Stimulated activated naive CD8-positive, alpha-beta T cell treated with anti-CD3 and anti-CD28 coated beads, Interleukin-15, Interleukin-2, amounts not matched to agents 100 ng/mL and 50 ng/mL, for 24 hours (primary cell): ENCODE data around the gene CTDSP1.
A peak's percentile ranks its signal among the peaks of the same experiment; 100 is the strongest.

ENCODE experiments used
- H3K27ac Mint-ChIP-seq: one replicate; pipeline ENCODE4 v1.8.0; 2021; ENCODE audit warnings: mild to moderate bottlenecking, mixed read lengths
- H3K27me3 Mint-ChIP-seq: one replicate; pipeline ENCODE4 v1.8.0; 2021; ENCODE audit warnings: mixed read lengths
- H3K36me3 Mint-ChIP-seq: one replicate; pipeline ENCODE4 v1.8.0; 2021; ENCODE audit warnings: low read depth, mixed read lengths
- H3K4me1 Mint-ChIP-seq: one replicate; pipeline ENCODE4 v1.8.0; 2021; ENCODE audit warnings: low read depth, mixed read lengths
- H3K4me3 Mint-ChIP-seq: one replicate; pipeline ENCODE4 v1.8.0; 2021; ENCODE audit warnings: mild to moderate bottlenecking, mixed read lengths
- H3K9me3 Mint-ChIP-seq: one replicate; pipeline ENCODE4 v1.8.0; 2021; ENCODE audit warnings: mixed read lengths

Gene CTDSP1

DNA sequence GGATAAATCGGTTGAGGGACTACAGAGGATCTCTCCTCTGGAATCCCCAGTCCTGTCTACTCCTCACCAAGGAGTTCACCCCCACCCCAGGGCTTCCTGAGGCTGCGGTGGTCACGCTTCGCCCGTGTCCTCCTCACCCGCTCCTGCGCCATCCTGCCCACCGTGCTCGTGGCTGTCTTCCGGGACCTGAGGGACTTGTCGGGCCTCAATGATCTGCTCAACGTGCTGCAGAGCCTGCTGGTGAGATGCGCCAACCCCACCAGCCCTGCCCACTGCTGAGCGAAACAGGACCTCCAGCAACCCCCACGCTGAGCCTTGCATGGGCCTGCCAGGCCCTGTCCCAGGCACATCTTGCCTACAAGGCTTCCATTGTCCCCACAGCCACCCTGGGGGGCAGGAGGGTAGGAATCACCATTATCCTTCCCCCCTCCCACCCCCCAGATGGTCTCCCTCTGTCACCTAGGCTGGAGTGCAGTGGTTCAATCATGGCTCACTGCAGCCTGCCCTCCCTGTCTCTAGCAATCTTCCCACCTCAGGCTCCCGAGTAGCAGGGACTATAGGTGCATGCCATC, 6.7 kb upstream of the CTDSP1 start:
- Mint-ChIP-seq H3K27me3 (peaks cover 5% of the 10 kb centered on the region), H3K27ac (no peak overlapping the region), H3K36me3 (no peaks in the 10 kb centered on the region), H3K9me3 (no peaks in the 10 kb centered on the region), H3K4me1 (peaks cover 45% of the 10 kb centered on the region), H3K4me3 (no peak overlapping the region)

DNA sequence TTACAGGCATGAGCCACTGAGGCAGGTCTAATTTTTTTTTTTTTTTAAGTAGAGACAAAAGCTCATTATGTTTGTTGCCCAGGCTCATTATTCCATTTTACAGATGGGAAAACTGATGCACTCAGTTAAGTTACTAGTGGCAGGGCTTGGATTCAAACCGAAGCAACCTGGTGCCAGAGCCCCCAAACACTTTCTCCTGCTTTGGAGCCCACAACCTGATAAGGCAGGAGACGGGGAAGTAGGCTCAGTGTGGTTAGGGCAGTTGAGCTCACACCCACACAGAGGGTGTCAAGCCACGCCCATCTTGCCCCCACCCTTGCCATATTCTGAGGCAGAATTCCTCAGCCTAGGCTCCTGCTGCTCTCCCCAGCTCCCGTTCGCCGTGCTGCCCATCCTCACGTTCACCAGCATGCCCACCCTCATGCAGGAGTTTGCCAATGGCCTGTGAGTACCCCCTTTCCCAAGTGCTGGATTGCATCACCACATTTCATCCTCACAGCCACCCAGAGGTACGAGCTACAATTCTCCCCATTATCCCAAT, 5.8 kb upstream of the CTDSP1 start:
- Mint-ChIP-seq H3K4me3 (no peak overlapping the region), H3K27me3 (peaks cover 5% of the 10 kb centered on the region), H3K4me1 (peaks cover 49% of the 10 kb centered on the region), H3K27ac (no peak overlapping the region), H3K36me3 (no peaks in the 10 kb centered on the region), H3K9me3 (no peaks in the 10 kb centered on the region)

- H3K27ac Mint-ChIP-seq: peak overlapping the region; percentile 21
- peaks cover 55% of the 10 kb centered on the region for H3K4me1 Mint-ChIP-seq
- H3K27me3 Mint-ChIP-seq: peaks cover 5% of the 10 kb centered on the region
- H3K36me3 Mint-ChIP-seq: no peaks in the 10 kb centered on the region
- no peak overlapping the region for H3K4me3 Mint-ChIP-seq
- no peaks in the 10 kb centered on the region for H3K9me3 Mint-ChIP-seq
Observed at GRCh38 chr2:218394298-218395089, 5.2 kb upstream of the CTDSP1 start.

GRCh38 chr2:218395090-218395444, 4.6 kb upstream of the CTDSP1 start:
- Mint-ChIP-seq H3K27me3 (peaks cover 5% of the 10 kb centered on the region), H3K36me3 (no peaks in the 10 kb centered on the region), H3K4me1 (peaks cover 55% of the 10 kb centered on the region), H3K4me3 (no peak overlapping the region), H3K9me3 (no peaks in the 10 kb centered on the region), H3K27ac (peak overlapping the region; percentile 21)

DNA sequence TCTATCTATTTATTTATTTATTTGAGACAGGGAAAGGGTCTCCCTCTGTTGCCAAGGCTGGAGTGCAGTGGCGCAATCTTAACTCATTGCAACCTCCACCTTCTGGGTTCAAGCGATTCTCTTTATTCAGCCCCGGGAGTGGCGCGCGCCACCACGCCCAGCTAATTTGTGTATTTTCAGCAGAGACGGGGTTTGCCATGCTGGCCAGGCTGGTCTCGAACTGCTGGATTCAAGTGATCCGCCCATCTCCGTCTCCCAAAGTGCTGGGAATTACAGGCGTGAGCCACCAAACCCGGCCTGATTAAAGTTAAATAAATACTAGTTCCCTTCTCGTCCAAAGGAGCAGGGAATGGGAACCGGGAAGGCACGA, 4.2 kb upstream of the CTDSP1 start:
- Mint-ChIP-seq H3K36me3 (no peaks in the 10 kb centered on the region), H3K27ac (peak overlapping the region; percentile 52), H3K4me1 (peaks cover 55% of the 10 kb centered on the region), H3K4me3 (peak overlapping the region; percentile 67), H3K27me3 (peaks cover 5% of the 10 kb centered on the region), H3K9me3 (no peaks in the 10 kb centered on the region)

- peak overlapping the region; percentile 88 for H3K4me3 Mint-ChIP-seq
- no peaks in the 10 kb centered on the region for H3K9me3 Mint-ChIP-seq
- peaks cover 56% of the 10 kb centered on the region for H3K4me1 Mint-ChIP-seq
- peak overlapping the region; percentile 84 for H3K27ac Mint-ChIP-seq
- H3K27me3 Mint-ChIP-seq: peaks cover 5% of the 10 kb centered on the region
- H3K36me3 Mint-ChIP-seq: no peaks in the 10 kb centered on the region
Observed at GRCh38 chr2:218395826-218396687, 3.6 kb upstream of the CTDSP1 start.

DNA sequence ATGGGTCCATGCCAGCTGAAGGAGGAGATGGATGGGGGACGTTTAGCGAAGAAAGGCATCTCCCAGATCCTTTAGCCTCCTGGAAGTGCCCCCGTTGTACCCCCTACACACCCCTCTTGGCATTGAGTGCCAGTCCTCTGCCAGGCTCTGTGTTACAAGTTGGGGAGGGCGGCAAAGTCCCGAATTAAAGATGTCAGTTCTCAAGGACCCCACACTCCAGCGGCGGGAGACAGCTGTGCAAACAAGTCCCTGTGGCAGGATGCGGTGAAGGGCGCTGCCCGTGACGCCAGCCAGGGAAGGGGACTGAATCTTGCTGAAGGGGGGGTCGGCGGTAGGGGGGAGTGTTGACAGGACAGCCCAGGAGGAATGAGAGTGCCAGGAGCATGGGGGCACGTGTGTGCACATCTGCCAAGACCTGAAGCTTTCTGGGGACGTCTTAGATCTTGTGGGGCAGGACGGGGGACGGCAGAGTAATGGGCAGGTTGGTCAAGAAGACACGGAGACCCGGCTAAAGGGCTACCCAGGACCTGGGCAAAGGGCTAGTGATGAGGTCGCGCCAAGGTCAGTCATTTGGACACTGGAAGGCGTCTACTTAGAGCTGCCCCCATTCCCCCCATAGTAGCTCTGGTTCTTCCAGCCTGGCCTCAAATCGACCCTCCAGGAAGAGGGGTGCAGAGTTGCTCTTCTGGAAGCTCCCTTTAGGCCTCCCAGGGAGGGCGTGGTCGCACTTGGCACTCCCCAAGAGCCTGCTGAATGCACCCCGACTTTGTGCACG, 2.8 kb upstream of the CTDSP1 start:
- Mint-ChIP-seq H3K9me3 (no peaks in the 10 kb centered on the region), H3K27ac (peak overlapping the region; percentile 84), H3K27me3 (peaks cover 5% of the 10 kb centered on the region), H3K4me1 (peaks cover 63% of the 10 kb centered on the region), H3K36me3 (no peaks in the 10 kb centered on the region), H3K4me3 (peak overlapping the region; percentile 88)

GRCh38 chr2:218397463-218397819, 2.2 kb upstream of the CTDSP1 start:
- H3K27me3 Mint-ChIP-seq: peaks cover 5% of the 10 kb centered on the region
- peaks cover 63% of the 10 kb centered on the region for H3K4me1 Mint-ChIP-seq
- peak overlapping the region; percentile 84 for H3K27ac Mint-ChIP-seq
- H3K36me3 Mint-ChIP-seq: no peaks in the 10 kb centered on the region
- peak overlapping the region; percentile 88 for H3K4me3 Mint-ChIP-seq
- no peaks in the 10 kb centered on the region for H3K9me3 Mint-ChIP-seq

GRCh38 chr2:218397820-218398436, 1.7 kb upstream of the CTDSP1 start:
- H3K27me3 Mint-ChIP-seq: peaks cover 5% of the 10 kb centered on the region
- H3K27ac Mint-ChIP-seq: peak overlapping the region; percentile 84
- H3K4me1 Mint-ChIP-seq: peaks cover 63% of the 10 kb centered on the region
- H3K4me3 Mint-ChIP-seq: peak overlapping the region; percentile 88
- H3K36me3 Mint-ChIP-seq: peaks cover under 1% of the 10 kb centered on the region
- H3K9me3 Mint-ChIP-seq: no peaks in the 10 kb centered on the region

DNA sequence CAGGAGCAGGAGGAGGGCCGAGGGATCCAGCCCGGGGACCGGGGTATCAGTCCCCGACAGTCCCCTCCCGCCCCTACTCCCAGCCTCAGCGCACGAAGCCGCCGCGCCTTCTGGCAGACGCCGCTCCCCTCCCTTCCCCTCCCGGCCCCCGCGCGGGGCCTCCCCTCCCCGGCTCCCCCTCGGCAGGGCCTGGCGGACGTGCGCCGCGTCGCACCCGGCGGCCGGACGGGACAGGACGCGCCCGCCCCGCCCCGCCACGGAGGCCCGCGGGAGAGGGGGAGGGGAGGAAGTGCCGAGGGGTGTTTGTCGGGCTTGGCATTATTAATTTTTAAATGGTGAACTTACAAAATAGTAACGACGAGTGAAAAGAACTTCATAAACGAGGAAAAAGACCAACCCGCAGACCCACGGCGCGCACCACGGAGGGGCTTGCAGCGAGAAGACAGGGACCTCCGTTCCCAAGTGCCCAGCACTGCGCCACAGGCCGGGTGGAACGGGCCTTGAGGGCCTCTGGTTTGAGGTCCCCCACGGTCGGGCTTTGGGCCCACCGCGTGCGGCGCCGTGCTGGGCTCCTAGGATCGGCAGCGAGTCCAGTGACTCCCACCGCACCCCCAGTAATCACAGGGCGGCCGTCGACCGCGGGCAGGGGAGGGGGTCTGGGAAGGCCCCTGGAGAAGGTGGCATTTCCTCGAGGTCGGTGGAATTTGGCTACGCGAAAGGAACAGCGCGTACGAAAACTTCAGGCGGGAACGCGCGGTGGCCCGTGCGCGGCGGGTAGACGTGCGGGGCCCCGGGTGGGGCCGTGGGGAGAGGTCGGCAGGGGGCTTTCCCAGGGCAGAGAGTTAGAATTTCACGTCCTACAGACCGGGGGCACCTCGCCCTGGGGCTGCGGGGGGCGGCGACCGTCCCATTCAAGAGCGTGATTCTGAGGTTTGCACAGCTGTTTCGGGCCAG, 954 bp upstream of the CTDSP1 start:
- Mint-ChIP-seq H3K27me3 (peaks cover 5% of the 10 kb centered on the region), H3K9me3 (no peaks in the 10 kb centered on the region), H3K4me3 (peak overlapping the region; percentile 88), H3K27ac (peak overlapping the region; percentile 84), H3K4me1 (peaks cover 62% of the 10 kb centered on the region), H3K36me3 (peaks cover 7% of the 10 kb centered on the region)

DNA sequence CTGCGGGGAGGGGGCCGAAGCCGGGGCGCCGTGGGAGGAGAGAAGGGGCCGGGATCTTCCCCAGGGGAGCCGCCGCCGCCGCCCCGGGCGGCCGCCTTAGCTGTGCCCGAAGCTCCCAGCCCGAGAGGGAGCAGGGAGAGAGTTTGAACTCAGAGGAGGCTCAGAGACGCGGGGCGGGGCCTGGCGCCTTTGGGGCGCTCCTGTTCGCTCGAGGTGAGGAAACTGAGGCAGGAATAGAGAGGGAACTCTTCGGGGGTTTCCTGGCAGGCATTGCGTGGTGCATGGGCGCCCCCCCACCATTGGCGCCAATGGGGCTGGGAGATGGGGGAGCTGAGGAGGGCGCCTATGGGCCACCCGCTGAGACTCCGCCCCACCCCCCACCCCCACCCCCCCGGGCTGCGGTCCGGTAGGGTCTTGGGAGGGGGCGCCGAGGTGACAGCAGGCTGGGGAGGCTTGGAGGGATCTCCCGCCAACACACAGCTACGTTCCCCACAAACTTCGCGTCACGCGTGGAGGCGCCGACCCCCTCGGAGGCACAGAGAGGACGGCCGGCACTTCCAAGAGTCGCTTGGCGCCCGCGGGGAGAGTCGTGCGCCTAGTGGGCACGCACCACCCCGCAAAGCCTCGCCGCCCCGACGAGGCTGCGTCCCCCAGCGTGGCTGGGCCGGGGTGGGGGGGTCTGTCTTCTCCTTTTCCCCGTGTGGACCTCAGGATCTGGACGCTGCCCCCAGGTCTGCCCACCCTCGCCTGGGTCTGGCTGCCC, 680 bp downstream of the CTDSP1 start:
- H3K9me3 Mint-ChIP-seq: no peaks in the 10 kb centered on the region
- H3K36me3 Mint-ChIP-seq: peaks cover 19% of the 10 kb centered on the region
- H3K4me1 Mint-ChIP-seq: peaks cover 62% of the 10 kb centered on the region
- peak overlapping the region; percentile 89 for H3K27ac Mint-ChIP-seq
- peaks cover 5% of the 10 kb centered on the region for H3K27me3 Mint-ChIP-seq
- H3K4me3 Mint-ChIP-seq: peak overlapping the region; percentile 91

GRCh38 chr2:218400930-218401881, 1.5 kb downstream of the CTDSP1 start:
- H3K9me3 Mint-ChIP-seq: no peaks in the 10 kb centered on the region
- H3K4me1 Mint-ChIP-seq: peaks cover 63% of the 10 kb centered on the region
- peaks cover 5% of the 10 kb centered on the region for H3K27me3 Mint-ChIP-seq
- H3K36me3 Mint-ChIP-seq: peaks cover 19% of the 10 kb centered on the region
- no peak overlapping the region for H3K27ac Mint-ChIP-seq
- H3K4me3 Mint-ChIP-seq: peak overlapping the region; percentile 91
